ENCODE data around the gene PPP4R2.

DNA sequence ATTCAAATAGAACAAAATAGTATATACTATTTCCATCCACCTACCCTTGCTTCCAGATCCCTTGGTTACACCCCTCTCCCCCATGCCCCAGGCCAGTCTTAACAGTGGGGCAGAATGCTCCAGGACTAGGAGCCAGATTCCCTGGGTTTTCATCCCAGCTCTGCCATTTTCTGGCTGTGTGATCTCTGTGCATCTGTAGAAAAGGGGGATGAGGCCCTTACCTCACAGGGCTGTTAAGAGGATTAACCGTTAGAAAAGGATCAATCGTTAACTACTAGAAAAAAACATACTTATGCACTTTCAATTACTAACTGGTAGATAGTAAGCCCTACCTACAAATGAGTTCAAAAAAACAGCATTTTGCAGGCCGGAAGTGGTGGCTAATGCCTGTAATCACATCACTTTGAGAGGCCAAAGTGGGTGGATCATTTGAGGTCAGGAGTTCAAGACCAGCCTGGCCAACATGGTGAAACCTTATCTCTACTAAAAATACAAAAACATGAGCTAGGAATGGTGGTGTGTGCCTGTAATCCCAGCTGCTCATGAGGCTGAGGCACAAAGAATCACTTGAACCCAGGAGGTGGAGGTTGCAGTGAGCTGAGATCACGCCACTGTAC lies 76.6 kb downstream of the PPP4R2 start:
- no peak for TF ChIP-seq POLR2A (IDR thresholded peaks at IDR 0.05)
- TF ChIP-seq, protein P1, sequence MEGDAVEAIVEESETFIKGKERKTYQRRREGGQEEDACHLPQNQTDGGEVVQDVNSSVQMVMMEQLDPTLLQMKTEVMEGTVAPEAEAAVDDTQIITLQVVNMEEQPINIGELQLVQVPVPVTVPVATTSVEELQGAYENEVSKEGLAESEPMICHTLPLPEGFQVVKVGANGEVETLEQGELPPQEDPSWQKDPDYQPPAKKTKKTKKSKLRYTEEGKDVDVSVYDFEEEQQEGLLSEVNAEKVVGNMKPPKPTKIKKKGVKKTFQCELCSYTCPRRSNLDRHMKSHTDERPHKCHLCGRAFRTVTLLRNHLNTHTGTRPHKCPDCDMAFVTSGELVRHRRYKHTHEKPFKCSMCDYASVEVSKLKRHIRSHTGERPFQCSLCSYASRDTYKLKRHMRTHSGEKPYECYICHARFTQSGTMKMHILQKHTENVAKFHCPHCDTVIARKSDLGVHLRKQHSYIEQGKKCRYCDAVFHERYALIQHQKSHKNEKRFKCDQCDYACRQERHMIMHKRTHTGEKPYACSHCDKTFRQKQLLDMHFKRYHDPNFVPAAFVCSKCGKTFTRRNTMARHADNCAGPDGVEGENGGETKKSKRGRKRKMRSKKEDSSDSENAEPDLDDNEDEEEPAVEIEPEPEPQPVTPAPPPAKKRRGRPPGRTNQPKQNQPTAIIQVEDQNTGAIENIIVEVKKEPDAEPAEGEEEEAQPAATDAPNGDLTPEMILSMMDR (IDR thresholded peaks at IDR 0.05) = no peak
